ENCODE measurements around the gene DUS3L.
"Not testable (repeated sequence)": the region's sequence is repeated elsewhere in the genome, so short reads cannot be mapped to it uniquely, and the experiment has no call there.

DUS3L gene

GRCh38 chr19:5799247-5800241 is 8.6 kb upstream of the DUS3L start:
- DNase-seq (ENCODE audit: low read depth, low spot score): no peak

DNA sequence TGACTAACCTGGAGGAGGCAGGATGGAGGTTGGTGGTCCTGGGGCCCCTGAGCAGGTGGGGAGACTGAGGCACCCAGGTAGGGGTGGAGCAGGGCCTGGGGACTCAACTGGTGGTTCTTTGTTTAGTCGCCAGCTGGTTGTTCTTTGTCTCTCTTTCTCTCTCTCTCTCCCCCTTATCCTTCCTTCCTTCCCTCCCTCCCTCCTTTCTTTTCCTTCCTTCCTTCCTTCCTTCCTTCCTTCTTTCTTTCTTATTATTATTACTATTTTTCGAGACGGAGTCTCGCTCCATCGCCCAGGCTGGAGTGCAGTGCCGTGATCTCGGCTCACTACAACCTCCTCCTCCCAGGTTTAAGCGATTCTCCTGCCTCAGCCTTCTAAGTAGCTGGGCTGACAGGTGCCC is 7.3 kb upstream of the DUS3L start:
- no peak for DNase-seq (ENCODE audit: low read depth, low spot score)

DNA sequence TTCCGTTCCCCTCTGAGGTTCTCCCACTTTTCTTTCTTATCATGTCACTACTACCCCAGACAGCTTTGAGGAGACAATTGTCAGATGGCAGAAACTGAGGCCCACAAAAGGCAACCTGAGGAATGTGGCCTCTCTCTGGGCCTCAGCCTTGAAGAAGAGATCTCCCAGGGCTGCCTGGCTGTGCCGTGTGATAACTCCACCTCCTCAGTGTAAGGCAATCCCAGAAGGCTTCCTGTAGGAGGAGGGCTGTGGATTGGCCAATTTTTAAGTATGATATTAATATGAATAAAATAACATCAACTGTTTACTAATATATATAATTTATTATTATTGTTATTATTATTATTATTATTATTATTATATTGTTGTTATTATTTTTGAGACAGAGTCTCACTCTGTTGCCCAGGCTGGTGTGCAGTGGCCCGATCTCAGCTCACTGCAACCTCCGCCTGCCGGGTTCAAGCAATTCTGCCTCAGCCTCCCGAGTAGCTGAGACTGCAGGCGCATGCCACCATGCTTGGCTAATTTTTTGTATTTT is 4.5 kb upstream of the DUS3L start:
- DNase-seq (ENCODE audit: low read depth, low spot score): no peak

DNA sequence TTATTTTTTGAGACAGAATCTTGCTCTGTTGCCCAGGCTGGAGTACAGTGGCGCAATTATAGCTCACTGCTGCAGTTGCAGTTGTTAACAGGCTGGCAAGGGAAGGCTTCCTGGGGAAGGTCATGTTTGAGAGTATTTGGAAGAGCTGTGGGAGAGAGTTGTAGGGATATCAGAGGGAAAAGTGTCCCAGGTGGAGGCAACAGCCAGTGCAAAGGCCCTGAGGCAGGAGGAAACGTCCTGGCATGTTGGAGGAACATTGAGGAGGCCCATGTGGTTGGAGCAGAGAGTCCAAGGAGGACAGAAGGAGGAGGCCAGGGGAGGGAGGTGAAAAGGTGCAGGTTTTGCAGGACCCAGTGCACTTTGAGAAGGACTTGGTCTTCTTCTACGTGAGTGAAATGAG is 2.2 kb upstream of the DUS3L start:
- DNase-seq (ENCODE audit: low read depth, low spot score): no peak

DNA sequence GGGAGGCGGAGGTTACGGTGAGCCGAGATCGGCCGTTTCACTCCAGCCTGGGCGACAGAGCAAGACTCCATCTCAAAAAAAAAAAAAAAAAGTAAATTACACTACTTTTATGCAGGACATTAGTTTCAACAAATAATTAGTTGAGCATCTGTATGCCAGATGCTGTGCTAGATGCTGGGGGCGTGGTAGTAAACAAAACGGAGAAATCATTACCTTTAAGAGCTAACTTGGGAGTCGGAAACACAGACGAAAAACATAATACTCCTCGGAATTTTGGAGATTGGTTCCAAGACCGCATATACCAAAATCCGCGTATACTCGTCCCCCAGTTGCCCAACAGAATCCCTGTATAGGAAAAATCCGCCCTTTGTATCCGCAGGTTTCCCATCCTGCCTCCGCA is 1.3 kb upstream of the DUS3L start:
- DNase-seq (ENCODE audit: low read depth, low spot score): no peak

GRCh38 chr19:5789886-5790558 is 941 bp downstream of the DUS3L start:
- DNase-seq (ENCODE audit: low read depth, low spot score): no peak

DNA sequence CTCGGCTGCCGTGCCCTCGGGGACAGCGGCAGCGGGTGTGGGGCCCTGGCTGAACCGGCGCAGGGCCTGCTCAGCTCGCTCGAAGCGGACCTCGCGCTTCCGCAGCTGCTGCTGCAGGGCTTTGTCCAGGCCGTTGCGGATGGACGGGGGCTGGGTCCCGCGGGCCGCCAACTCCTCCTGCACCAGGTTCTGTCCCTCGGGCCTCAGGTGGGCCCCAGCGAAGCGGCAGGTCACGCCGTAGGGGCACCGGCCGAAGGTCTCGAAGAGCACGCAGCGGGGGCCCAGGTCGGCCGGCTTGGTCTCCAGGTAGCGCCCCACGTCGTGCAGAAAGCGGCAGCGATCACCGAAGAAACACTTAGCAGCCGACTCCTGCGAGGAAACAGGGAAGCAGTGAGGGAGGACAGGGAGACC is 1.6 kb downstream of the DUS3L start:
- no peak for DNase-seq (ENCODE audit: low read depth, low spot score)

GRCh38 chr19:5788422-5788821 is 2.5 kb downstream of the DUS3L start:
- no peak for DNase-seq (ENCODE audit: low read depth, low spot score)

- no peak for DNase-seq (ENCODE audit: low read depth, low spot score)
These were observed 3.4 kb downstream of the DUS3L start for GRCh38 chr19:5787409-5788182.

DNA sequence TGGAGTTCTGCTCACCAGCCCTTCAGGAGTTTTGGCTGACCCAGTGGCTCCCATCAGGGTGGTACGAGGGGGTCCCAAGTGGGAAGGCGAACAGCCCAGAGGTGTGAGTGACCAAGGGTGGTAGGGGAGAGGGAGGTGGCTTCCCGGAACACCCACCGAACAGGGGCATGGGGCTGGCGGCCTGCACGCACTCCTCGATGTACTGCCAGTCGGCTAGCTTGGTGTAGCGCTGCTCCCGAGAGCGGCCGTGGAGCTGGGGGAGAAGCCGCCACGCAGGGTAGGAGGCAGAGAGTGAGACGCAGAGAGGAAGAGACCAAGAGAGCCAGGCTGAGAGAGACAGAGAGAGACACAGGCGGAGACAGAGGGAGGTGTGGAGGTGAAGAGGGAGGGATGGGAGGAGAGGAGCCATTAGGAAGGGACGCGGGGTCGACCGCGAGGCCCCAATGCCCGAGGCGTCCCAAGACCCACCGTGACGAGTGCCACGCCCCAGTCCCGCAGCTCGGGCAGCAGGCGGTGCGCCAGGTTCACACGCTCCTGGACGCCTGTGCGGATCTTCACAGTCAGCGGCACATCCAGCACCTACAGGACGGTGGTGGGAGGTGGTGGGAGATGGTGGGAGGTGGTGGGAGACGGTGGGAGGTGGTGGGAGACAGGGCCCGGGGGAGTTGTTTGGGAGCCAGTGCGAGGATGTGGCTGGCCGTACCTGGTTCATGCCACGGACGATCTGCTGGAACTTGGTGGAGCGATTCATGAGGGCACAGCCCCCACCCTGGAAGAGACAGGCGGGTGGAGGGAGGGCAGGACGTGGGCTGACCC is 4.2 kb downstream of the DUS3L start:
- DNase-seq (ENCODE audit: low read depth, low spot score): no peak

DNA sequence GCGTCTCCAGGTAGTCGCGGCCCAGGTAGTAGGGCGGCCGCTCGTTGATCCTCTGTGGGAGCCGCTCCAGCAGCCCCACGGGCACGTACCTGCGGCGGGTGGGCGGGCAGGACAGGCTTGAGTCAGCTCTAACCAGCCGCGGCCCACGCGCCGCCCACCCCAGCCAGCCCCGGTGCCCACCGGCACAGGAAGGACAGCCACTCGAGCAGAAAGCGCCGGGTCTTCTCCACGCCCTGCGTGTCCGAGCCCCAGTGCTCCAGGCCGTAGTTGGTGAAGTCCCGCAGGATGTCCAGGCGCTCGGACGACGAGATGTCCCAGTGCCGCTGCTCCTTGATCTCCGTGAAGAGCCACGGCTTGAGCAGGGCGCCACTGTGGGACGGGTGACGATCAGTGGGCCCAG is 5.5 kb downstream of the DUS3L start:
- DNase-seq (ENCODE audit: low read depth, low spot score): no peak

DNA sequence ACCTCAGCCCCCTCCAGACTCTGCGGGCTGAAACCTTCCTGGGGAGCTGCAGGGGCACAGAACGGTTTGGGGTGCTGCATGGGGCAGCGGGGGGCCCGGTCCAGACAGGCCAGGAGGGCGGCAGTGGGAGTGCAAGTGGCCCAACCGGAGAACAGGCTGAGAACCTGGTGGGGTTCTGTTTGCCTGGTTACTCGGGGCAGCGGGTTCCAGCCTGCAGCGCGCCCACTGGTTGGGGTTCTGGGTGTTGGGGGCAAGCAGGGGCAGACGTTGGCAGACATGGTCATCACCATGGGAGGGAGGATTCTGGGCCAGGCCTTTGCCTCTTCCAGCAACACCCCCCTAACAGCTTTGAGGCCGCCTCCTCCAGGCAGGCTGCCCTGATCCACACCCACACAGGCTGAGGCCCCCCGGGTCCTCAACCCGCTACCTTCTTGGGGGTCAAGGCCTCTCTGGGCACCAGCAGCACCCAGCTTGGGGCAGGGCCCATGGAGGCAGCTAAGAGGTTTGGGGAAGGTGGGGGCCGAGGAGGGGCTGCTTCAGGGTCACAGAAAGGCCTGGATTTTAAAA is 6.3 kb downstream of the DUS3L start, which contains the start of gene PRR22:
TSS of gene PRR22 (minus strand) at position 166 of the 567 bp plus-strand sequence. CDS start at position 80, 86 bp downstream.
- DNase-seq (ENCODE audit: low read depth, low spot score): no peak

DNA sequence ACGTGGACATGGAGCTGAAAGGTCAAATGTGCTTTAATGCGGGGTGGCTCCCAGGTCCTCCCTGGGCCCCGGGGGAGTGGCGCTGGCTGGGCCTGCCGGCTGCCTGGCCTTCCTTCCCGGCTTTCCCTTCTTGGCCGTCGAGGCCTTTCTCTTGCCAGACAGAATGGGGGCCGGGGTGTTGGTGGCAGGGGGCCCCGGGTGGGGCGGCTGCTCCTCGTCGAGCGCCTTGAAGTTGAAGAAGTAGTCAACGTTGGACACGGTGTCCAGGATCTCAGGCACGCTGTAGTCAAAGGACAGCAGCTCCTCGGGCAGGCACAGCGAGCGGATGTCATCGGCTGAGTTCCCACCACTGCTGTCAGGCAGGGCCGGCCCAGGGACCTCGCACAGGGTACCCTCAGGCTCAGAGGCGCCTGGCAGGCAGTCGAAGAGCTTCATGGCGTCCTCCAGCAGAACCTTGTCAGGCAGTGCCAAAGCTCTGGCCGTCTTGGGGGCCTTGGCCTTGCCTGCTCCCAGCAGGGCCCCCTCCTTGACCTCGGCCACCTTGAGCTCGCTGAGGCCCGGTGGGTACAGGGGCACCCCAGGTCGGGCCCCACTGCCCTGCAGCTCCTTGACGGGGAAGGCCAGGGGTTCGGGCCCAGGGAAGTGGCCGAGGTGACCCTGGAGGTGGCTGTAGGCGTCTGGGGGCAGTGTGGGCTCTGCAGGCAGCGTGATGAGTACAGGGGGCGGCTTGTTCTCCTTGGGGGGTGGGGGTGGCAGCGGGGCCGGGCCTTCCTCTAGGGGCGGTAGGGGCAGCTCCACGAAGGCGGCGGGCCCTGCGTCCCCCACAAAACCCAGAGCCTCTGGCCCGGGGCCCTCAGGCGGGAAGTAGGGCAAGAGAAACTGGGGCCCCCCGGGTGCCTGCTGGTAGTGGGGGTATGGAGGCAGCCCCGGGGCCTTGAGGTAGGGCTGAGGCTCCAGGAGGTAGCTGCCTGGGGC is 7.7 kb downstream of the DUS3L start:
- no peak for DNase-seq (ENCODE audit: low read depth, low spot score)

GRCh38 chr19:5782322-5782721 is 8.6 kb downstream of the DUS3L start:
- no peak for DNase-seq (ENCODE audit: low read depth, low spot score)

GRCh38 chr19:5780916-5781315 is 10.0 kb downstream of the DUS3L start:
- DNase-seq (ENCODE audit: low read depth, low spot score): not testable (repeated sequence)

GRCh38 chr19:5778402-5778801 is 12.6 kb downstream of the DUS3L start:
- DNase-seq (ENCODE audit: low read depth, low spot score): no peak

- no peak for DNase-seq (ENCODE audit: low read depth, low spot score)
These were observed 15.2 kb downstream of the DUS3L start for GRCh38 chr19:5775668-5776309.

- DNase-seq (ENCODE audit: low read depth, low spot score): no peak
These were observed 16.0 kb downstream of the DUS3L start for GRCh38 chr19:5774921-5775320.

DNA sequence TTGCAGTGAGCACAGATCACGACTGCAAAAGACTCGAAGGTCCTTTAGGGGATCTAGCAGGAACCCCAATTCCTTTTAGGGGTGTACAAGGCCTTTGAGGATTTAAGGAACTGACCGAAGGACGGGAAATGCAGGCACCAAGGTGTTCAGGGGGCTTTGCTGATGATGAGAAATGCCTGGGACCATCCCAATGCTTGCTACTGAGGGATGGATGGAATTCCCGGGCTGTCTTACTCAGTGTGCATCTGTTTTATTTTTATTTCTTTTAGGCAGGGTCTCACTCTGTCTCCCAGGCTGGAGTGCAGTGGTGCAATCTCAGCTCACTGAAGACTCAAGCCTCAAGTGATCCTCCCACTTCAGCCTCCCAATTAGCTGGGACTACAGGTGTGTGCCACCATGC is 17.7 kb downstream of the DUS3L start:
- no peak for DNase-seq (ENCODE audit: low read depth, low spot score)
